Stimulated activated naive CD8-positive, alpha-beta T cell treated with anti-CD3 and anti-CD28 coated beads, Interleukin-15, amount 100 ng/mL, for 72 hours (primary cell): Measurements from ENCODE around the gene EFCC1.

Experiments
- ATAC-seq: fragments of 150-1000 bp; cut with Tn5 transposase; 2 replicates; pipeline ENCODE4 v1.10.0; 2021; ENCODE audit warnings: mild to moderate bottlenecking, moderate library complexity
- DNase-seq, 2 donors: peaks; one replicate each; pipeline ENCODE4 v3.0.0; 2021 to 2022
- H3K27ac Mint-ChIP-seq, 2 donors: one replicate each; pipeline ENCODE4 v1.8.0; 2022; ENCODE audit warnings: mild to moderate bottlenecking in 2 of 2, mixed read lengths in 2 of 2, moderate library complexity in 2 of 2
- H3K27me3 Mint-ChIP-seq: one replicate; pipeline ENCODE4 v1.8.0; 2022; ENCODE audit warnings: mixed read lengths
- H3K4me1 Mint-ChIP-seq: one replicate; pipeline ENCODE4 v1.8.0; 2022; ENCODE audit warnings: mild to moderate bottlenecking, mixed read lengths
- H3K4me3 Mint-ChIP-seq, 2 donors: one replicate each; pipeline ENCODE4 v1.8.0; 2022; ENCODE audit warnings: mild to moderate bottlenecking in 2 of 2, mixed read lengths in 2 of 2, moderate library complexity in 1 of 2
- H3K9me3 Mint-ChIP-seq, 2 donors: one replicate each; pipeline ENCODE4 v1.8.0; 2022; ENCODE audit warnings: mixed read lengths in 2 of 2

The EFCC1 gene

GRCh38 chr3:129018271-129018670 is 17.2 kb downstream of the EFCC1 start:
- ATAC-seq (no peak), DNase-seq (no peak)
- H3K4me3 Mint-ChIP-seq: no peak overlapping the region
- no peaks in the 10 kb centered on the region for H3K27me3 Mint-ChIP-seq
- peaks cover 49% of the 10 kb centered on the region for H3K4me1 Mint-ChIP-seq
- no peak overlapping the region for H3K27ac Mint-ChIP-seq
- H3K9me3 Mint-ChIP-seq: no peaks in the 10 kb centered on the region

GRCh38 chr3:129018751-129019150 is 17.6 kb downstream of the EFCC1 start:
- ATAC-seq: no peak
- peaks cover 49% of the 10 kb centered on the region for H3K4me1 Mint-ChIP-seq
- no peak overlapping the region for H3K4me3 Mint-ChIP-seq
- no peaks in the 10 kb centered on the region for H3K27me3 Mint-ChIP-seq
- H3K9me3 Mint-ChIP-seq: no peaks in the 10 kb centered on the region
- H3K27ac Mint-ChIP-seq: no peak overlapping the region
- no peak for DNase-seq

GRCh38 chr3:129019266-129019665 is 18.2 kb downstream of the EFCC1 start:
- ATAC-seq (no peak), DNase-seq (no peak)
- H3K27me3 Mint-ChIP-seq: no peaks in the 10 kb centered on the region
- no peak overlapping the region for H3K4me3 Mint-ChIP-seq
- no peak overlapping the region for H3K27ac Mint-ChIP-seq
- H3K4me1 Mint-ChIP-seq: peaks cover 49% of the 10 kb centered on the region
- no peaks in the 10 kb centered on the region for H3K9me3 Mint-ChIP-seq

GRCh38 chr3:129020691-129021090 is 19.6 kb downstream of the EFCC1 start:
- H3K4me1 Mint-ChIP-seq: peaks cover 46% of the 10 kb centered on the region
- no peak overlapping the region for H3K27ac Mint-ChIP-seq

GRCh38 chr3:129021140-129021551 is 20.0 kb downstream of the EFCC1 start:
- Mint-ChIP-seq H3K27ac (no peak overlapping the region), H3K4me3 (no peak overlapping the region), H3K9me3 (no peaks in the 10 kb centered on the region), H3K4me1 (peaks cover 46% of the 10 kb centered on the region), H3K27me3 (no peaks in the 10 kb centered on the region)
- DNase-seq (no peak), ATAC-seq (no peak)

More at GRCh38 chr3:129020691-129021090, 19.6 kb downstream of the EFCC1 start:
- DNase-seq: no peak
- H3K9me3 Mint-ChIP-seq: no peaks in the 10 kb centered on the region
- ATAC-seq: no peak
- no peaks in the 10 kb centered on the region for H3K27me3 Mint-ChIP-seq
- no peak overlapping the region for H3K4me3 Mint-ChIP-seq

- no peaks in the 10 kb centered on the region for H3K27me3 Mint-ChIP-seq
- ATAC-seq: no peak
- DNase-seq: no peak
- peaks cover 41% of the 10 kb centered on the region for H3K4me1 Mint-ChIP-seq
- no peak overlapping the region for H3K4me3 Mint-ChIP-seq
- peak overlapping the region in 1 of 2 donors; percentile 21 for H3K27ac Mint-ChIP-seq
- no peaks in the 10 kb centered on the region for H3K9me3 Mint-ChIP-seq
These were observed 21.3 kb downstream of the EFCC1 start for GRCh38 chr3:129022114-129023007.

- Mint-ChIP-seq H3K27ac (no peak overlapping the region), H3K27me3 (no peaks in the 10 kb centered on the region), H3K9me3 (no peaks in the 10 kb centered on the region), H3K4me3 (no peak overlapping the region), H3K4me1 (peaks cover 37% of the 10 kb centered on the region)
- DNase-seq: no peak
- ATAC-seq: no peak
These were observed 21.9 kb downstream of the EFCC1 start for GRCh38 chr3:129023008-129023358.

- H3K4me3 Mint-ChIP-seq: no peak overlapping the region
These were observed 22.8 kb downstream of the EFCC1 start for GRCh38 chr3:129023909-129024308.

GRCh38 chr3:129025108-129025507 is 24.0 kb downstream of the EFCC1 start:
- H3K4me3 Mint-ChIP-seq: peak overlapping the region in 1 of 2 donors; percentile 27
- DNase-seq (no peak), ATAC-seq (no peak)
- no peaks in the 10 kb centered on the region for H3K27me3 Mint-ChIP-seq
- no peaks in the 10 kb centered on the region for H3K9me3 Mint-ChIP-seq
- peak overlapping the region in 1 of 2 donors; percentile 22 for H3K27ac Mint-ChIP-seq
- H3K4me1 Mint-ChIP-seq: peaks cover 33% of the 10 kb centered on the region

More at GRCh38 chr3:129023909-129024308, 22.8 kb downstream of the EFCC1 start:
- ATAC-seq: no peak
- Mint-ChIP-seq H3K27ac (no peak overlapping the region), H3K27me3 (no peaks in the 10 kb centered on the region), H3K4me1 (peaks cover 33% of the 10 kb centered on the region), H3K9me3 (no peaks in the 10 kb centered on the region)
- DNase-seq: no peak

GRCh38 chr3:129025691-129026435 is 24.8 kb downstream of the EFCC1 start:
- peaks cover 33% of the 10 kb centered on the region for H3K4me1 Mint-ChIP-seq
- H3K27me3 Mint-ChIP-seq: no peaks in the 10 kb centered on the region
- no peaks in the 10 kb centered on the region for H3K9me3 Mint-ChIP-seq
- no peak for DNase-seq
- no peak for ATAC-seq
- H3K27ac Mint-ChIP-seq: peak overlapping the region; percentile 96 to 99
- H3K4me3 Mint-ChIP-seq: peak overlapping the region; percentile 79 to 89

- Mint-ChIP-seq H3K4me1 (peaks cover 32% of the 10 kb centered on the region), H3K9me3 (no peaks in the 10 kb centered on the region), H3K4me3 (peak overlapping the region; percentile 79 to 89), H3K27me3 (no peaks in the 10 kb centered on the region), H3K27ac (peak overlapping the region; percentile 96 to 99)
- ATAC-seq: peak; percentile 99
- peak; percentile 94 to 96 for DNase-seq
These were observed 25.8 kb downstream of the EFCC1 start for GRCh38 chr3:129026728-129027543.

- no peak for ATAC-seq
- no peaks in the 10 kb centered on the region for H3K27me3 Mint-ChIP-seq
- H3K27ac Mint-ChIP-seq: peak overlapping the region in 1 of 2 donors; percentile 9
- DNase-seq: no peak
- H3K4me1 Mint-ChIP-seq: peaks cover 26% of the 10 kb centered on the region
- peak overlapping the region; percentile 29 to 79 for H3K4me3 Mint-ChIP-seq
- no peaks in the 10 kb centered on the region for H3K9me3 Mint-ChIP-seq
These were observed 26.4 kb downstream of the EFCC1 start for GRCh38 chr3:129027544-129027880.

- peak overlapping the region in 1 of 2 donors; percentile 7 for H3K4me3 Mint-ChIP-seq
- no peaks in the 10 kb centered on the region for H3K27me3 Mint-ChIP-seq
These were observed 27.8 kb downstream of the EFCC1 start for GRCh38 chr3:129028866-129029265.

GRCh38 chr3:129030611-129031010 is 29.5 kb downstream of the EFCC1 start:
- H3K27me3 Mint-ChIP-seq: no peaks in the 10 kb centered on the region
- DNase-seq: no peak
- H3K27ac Mint-ChIP-seq: peak overlapping the region in 1 of 2 donors; percentile 12
- no peak for ATAC-seq
- no peak overlapping the region for H3K4me3 Mint-ChIP-seq
- no peaks in the 10 kb centered on the region for H3K9me3 Mint-ChIP-seq
- peaks cover 25% of the 10 kb centered on the region for H3K4me1 Mint-ChIP-seq

More at GRCh38 chr3:129028866-129029265, 27.8 kb downstream of the EFCC1 start:
- no peak overlapping the region for H3K27ac Mint-ChIP-seq
- DNase-seq: no peak
- no peak for ATAC-seq
- H3K9me3 Mint-ChIP-seq: no peaks in the 10 kb centered on the region
- peaks cover 23% of the 10 kb centered on the region for H3K4me1 Mint-ChIP-seq

- DNase-seq (no peak), ATAC-seq (no peak)
- H3K27me3 Mint-ChIP-seq: no peaks in the 10 kb centered on the region
- H3K27ac Mint-ChIP-seq: peak overlapping the region in 1 of 2 donors; percentile 88
- no peaks in the 10 kb centered on the region for H3K9me3 Mint-ChIP-seq
- peaks cover 25% of the 10 kb centered on the region for H3K4me1 Mint-ChIP-seq
- no peak overlapping the region for H3K4me3 Mint-ChIP-seq
These were observed 30.5 kb downstream of the EFCC1 start for GRCh38 chr3:129031476-129032215.
